Measurements from ENCODE around the gene FAM13B. TPM values are rescaled to one million over a fixed set of nuclear protein-coding genes. Genes with fewer than 3 reads are reported as not detected.
"Not testable (repeated sequence)": the region's sequence is repeated elsewhere in the genome, so short reads cannot be mapped to it uniquely, and the experiment has no call there.

The FAM13B gene
- total and polyA plus RNA-seq, 2 experiments from 2014 or later: 8.1 to 22.7 TPM

- Histone ChIP-seq H3K4me2 (no peak overlapping the region), H3K27ac (no peak overlapping the region), H3K27me3 (no peaks in the 10 kb centered on the region), H3K9me2 (replicated peaks; ENCODE audit: insufficient read depth) (no peaks in the 10 kb centered on the region), H2AFZ (no peak overlapping the region), H4K20me1 (ENCODE audit: insufficient read depth, poor library complexity, severe bottlenecking) (no peaks in the 10 kb centered on the region), H3K9me3 (ENCODE audit: low read depth) (no peaks in the 10 kb centered on the region), H3K4me1 (ENCODE audit: insufficient read depth) (no peaks in the 10 kb centered on the region), H3K36me3 (replicated peaks; ENCODE audit: insufficient read depth, low read depth) (peaks cover 7% of the 10 kb centered on the region), H3K4me3 (no peak overlapping the region), H3K79me2 (no peaks in the 10 kb centered on the region)
- no peak for DNase-seq (ENCODE audit: low spot score)
- 100% methylated on average over 1 of the region's 1 CpG for WGBS (ENCODE audit: low lambda C conversion rate, missing lambda C conversion rate)
- TF ChIP-seq, protein P1, sequence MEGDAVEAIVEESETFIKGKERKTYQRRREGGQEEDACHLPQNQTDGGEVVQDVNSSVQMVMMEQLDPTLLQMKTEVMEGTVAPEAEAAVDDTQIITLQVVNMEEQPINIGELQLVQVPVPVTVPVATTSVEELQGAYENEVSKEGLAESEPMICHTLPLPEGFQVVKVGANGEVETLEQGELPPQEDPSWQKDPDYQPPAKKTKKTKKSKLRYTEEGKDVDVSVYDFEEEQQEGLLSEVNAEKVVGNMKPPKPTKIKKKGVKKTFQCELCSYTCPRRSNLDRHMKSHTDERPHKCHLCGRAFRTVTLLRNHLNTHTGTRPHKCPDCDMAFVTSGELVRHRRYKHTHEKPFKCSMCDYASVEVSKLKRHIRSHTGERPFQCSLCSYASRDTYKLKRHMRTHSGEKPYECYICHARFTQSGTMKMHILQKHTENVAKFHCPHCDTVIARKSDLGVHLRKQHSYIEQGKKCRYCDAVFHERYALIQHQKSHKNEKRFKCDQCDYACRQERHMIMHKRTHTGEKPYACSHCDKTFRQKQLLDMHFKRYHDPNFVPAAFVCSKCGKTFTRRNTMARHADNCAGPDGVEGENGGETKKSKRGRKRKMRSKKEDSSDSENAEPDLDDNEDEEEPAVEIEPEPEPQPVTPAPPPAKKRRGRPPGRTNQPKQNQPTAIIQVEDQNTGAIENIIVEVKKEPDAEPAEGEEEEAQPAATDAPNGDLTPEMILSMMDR (IDR thresholded peaks at IDR 0.05; ENCODE audit: poor library complexity): no peak
- no peak for TF ChIP-seq EZH2phosphoT487 (IDR thresholded peaks at IDR 0.05; ENCODE audit: low read depth, severe bottlenecking, unreplicated experiment)
- no peak for TF ChIP-seq EZH2 (IDR thresholded peaks at IDR 0.05; ENCODE audit: borderline replicate concordance)
These were observed 87.1 kb downstream of the FAM13B start for GRCh38 chr5:137945825-137946224.

DNA sequence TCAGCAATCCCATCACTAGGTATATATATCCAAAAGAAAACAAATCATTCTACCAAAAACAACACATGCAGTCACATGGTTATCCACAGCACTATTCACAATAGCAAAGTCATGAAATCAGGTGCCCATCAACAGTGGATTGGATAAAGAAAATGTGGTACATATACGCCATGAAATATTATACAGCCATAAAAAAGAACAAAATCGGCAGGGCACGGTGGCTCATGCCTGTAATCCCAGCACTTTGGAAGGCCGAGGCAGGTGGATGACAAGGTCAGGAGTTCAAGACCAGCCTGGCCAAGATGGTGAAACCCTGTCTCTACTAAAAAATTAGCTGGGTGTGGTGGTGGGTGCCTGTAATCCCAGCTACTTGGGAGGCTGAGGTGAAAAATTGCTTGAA is 88.6 kb downstream of the FAM13B start:
- WGBS (ENCODE audit: low lambda C conversion rate, missing lambda C conversion rate): 98% methylated on average over 4 of the region's 4 CpGs
- not testable (repeated sequence) for H3K27me3 ChIP-seq; H3K79me2 ChIP-seq; H3K4me2 ChIP-seq; H3K9me2 ChIP-seq (replicated peaks; ENCODE audit: insufficient read depth); H4K20me1 ChIP-seq (ENCODE audit: insufficient read depth, poor library complexity, severe bottlenecking); H3K27ac ChIP-seq; DNase-seq (ENCODE audit: low spot score); H3K9me3 ChIP-seq (ENCODE audit: low read depth); H2AFZ ChIP-seq; H3K36me3 ChIP-seq (replicated peaks; ENCODE audit: insufficient read depth, low read depth); H3K4me3 ChIP-seq; H3K4me1 ChIP-seq (ENCODE audit: insufficient read depth)

GRCh38 chr5:137939331-137939730 is 93.5 kb downstream of the FAM13B start:
- Histone ChIP-seq H3K27ac (no peak overlapping the region), H3K4me1 (ENCODE audit: insufficient read depth) (no peaks in the 10 kb centered on the region), H4K20me1 (ENCODE audit: insufficient read depth, poor library complexity, severe bottlenecking) (no peaks in the 10 kb centered on the region), H3K4me2 (no peak overlapping the region), H3K4me3 (no peak overlapping the region), H3K9me2 (replicated peaks; ENCODE audit: insufficient read depth) (no peaks in the 10 kb centered on the region), H3K27me3 (no peaks in the 10 kb centered on the region), H3K36me3 (replicated peaks; ENCODE audit: insufficient read depth, low read depth) (peaks cover 7% of the 10 kb centered on the region), H3K79me2 (no peaks in the 10 kb centered on the region), H2AFZ (no peak overlapping the region), H3K9me3 (ENCODE audit: low read depth) (no peaks in the 10 kb centered on the region)
- DNase-seq (ENCODE audit: low spot score): no peak
- WGBS (ENCODE audit: low lambda C conversion rate, missing lambda C conversion rate): 84% methylated on average over 7 of the region's 7 CpGs
- TF ChIP-seq, protein P1 (IDR thresholded peaks at IDR 0.05; ENCODE audit: poor library complexity): no peak
- TF ChIP-seq EZH2 (IDR thresholded peaks at IDR 0.05; ENCODE audit: borderline replicate concordance) (no peak), EZH2phosphoT487 (IDR thresholded peaks at IDR 0.05; ENCODE audit: low read depth, severe bottlenecking, unreplicated experiment) (no peak)

DNA sequence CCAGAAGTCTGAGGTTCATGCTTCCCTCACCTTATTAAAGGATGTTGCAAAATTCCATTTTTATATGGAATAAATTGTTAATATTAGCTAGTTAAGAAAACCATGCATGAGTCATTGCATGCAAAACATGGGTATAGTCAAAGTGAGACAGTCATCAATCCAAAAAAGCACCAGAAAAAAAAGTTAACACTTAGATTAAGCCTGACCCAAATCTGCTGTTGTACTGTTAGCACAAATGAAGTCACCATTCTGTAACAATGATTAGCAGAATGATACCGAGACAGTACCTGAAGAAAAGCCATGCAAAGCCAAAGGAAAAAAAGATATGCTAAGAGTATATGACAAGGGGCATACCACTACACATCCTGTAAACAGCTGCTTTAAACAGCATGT is 94.1 kb downstream of the FAM13B start:
- WGBS (ENCODE audit: low lambda C conversion rate, missing lambda C conversion rate): 96% methylated on average over 1 of the region's 1 CpG
- no peaks in the 10 kb centered on the region for H4K20me1 ChIP-seq (ENCODE audit: insufficient read depth, poor library complexity, severe bottlenecking)
- H3K79me2 ChIP-seq: no peaks in the 10 kb centered on the region
- no peaks in the 10 kb centered on the region for H3K4me1 ChIP-seq (ENCODE audit: insufficient read depth)
- no peak for DNase-seq (ENCODE audit: low spot score)
- no peak overlapping the region for H3K4me2 ChIP-seq
- no peak for TF ChIP-seq EZH2 (IDR thresholded peaks at IDR 0.05; ENCODE audit: borderline replicate concordance)
- no peak for TF ChIP-seq EZH2phosphoT487 (IDR thresholded peaks at IDR 0.05; ENCODE audit: low read depth, severe bottlenecking, unreplicated experiment)
- TF ChIP-seq, protein P1 (IDR thresholded peaks at IDR 0.05; ENCODE audit: poor library complexity): no peak
- no peak overlapping the region for H2AFZ ChIP-seq
- no peaks in the 10 kb centered on the region for H3K9me2 ChIP-seq (replicated peaks; ENCODE audit: insufficient read depth)
- H3K27me3 ChIP-seq: no peaks in the 10 kb centered on the region
- no peak overlapping the region for H3K4me3 ChIP-seq
- H3K9me3 ChIP-seq (ENCODE audit: low read depth): no peaks in the 10 kb centered on the region
- H3K27ac ChIP-seq: no peak overlapping the region
- H3K36me3 ChIP-seq (replicated peaks; ENCODE audit: insufficient read depth, low read depth): peaks cover 4% of the 10 kb centered on the region

Measured in hepatocyte (in vitro differentiated cells).